ENCODE results near the gene DNAJC3.

The DNAJC3 gene

DNA sequence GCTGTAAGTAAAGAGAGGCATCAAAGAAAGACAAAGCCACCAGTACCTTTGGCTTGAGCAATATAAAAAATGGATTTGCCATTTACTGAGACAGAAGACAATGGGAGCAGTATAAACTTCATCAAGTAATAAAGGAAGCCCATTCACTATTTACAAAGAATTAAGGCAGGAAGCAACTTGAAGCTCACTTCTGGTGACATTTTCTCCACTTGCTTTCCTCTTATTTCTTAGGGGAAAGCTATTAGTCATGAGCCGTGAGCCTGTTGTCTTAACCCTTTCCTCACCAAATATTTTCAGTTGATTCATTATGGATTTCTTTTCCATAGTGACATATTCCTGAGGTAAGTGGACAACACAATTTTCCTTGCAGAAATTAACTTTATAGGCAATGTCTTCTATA, 156.8 kb downstream of the DNAJC3 start:
- DNase-seq, result no peak

GRCh38 chr13:95834134-95834765, 157.3 kb downstream of the DNAJC3 start:
- DNase-seq, result peak in 50 of 56 donors; percentile 0 to 77 (median 26)

- DNase-seq, result no peak
These were observed 165.0 kb downstream of the DNAJC3 start for GRCh38 chr13:95841894-95842293.

GRCh38 chr13:95842898-95843297, 166.0 kb downstream of the DNAJC3 start:
- DNase-seq, result no peak

Measured in amygdala (tissue), 56 donors.